H1 (cell line): ENCODE data around the gene NPSR1. TPM values are rescaled to one million over a fixed set of nuclear protein-coding genes. Genes with fewer than 3 reads are reported as not detected.

Experiments used
- CTCF ChIA-PET: fragments of 300-600 bp; sonication (Branson Sonifier 250); formaldehyde crosslinking; loops from one replicate; lab custom pipeline; 2021; ENCODE audit not compliant: partially characterized antibody; lab: Charles Lee
- POLR2A ChIA-PET: fragments of 300-600 bp; sonication (Branson Sonifier 250); formaldehyde crosslinking; loops from one replicate; lab custom pipeline; 2021; ENCODE audit warnings: inconsistent platforms; ENCODE audit not compliant: partially characterized antibody; lab: Charles Lee
- DNase-seq, 2 experiments: peaks; one replicate each; pipeline versions ENCODE4 v3.0.0 to v3.0.0-alpha.2; 2010 to 2022; ENCODE audit warnings: low spot score in 2 of 2, low read depth in 1 of 2, mixed read lengths in 1 of 2
- FAIRE-seq: peaks from 2 replicates; lab custom pipeline; 2011; peaks lifted over from hg19 to GRCh38; lab: Jason Lieb, UNC
- H2AFZ ChIP-seq: 2 replicates; pipeline ENCODE4 v1.8.1; 2012; ENCODE audit warnings: low read length, inconsistent platforms
- H2AK5ac ChIP-seq: 2 replicates; pipeline ENCODE4 v1.6.1; 2013; ENCODE audit warnings: low read depth, low read length
- H2BK120ac ChIP-seq: replicated peaks from 2 replicates; pipeline ENCODE3; 2013; ENCODE audit warnings: low read depth, low read length, inconsistent platforms
- H2BK12ac ChIP-seq: 2 replicates; pipeline ENCODE4 v1.6.1; 2013; ENCODE audit warnings: low read depth, low read length
- H2BK15ac ChIP-seq: 2 replicates; pipeline ENCODE4 v1.6.1; 2013; ENCODE audit warnings: low read length
- H2BK20ac ChIP-seq: 2 replicates; pipeline ENCODE4 v1.6.1; 2013; ENCODE audit warnings: low read length
- H2BK5ac ChIP-seq: 2 replicates; pipeline ENCODE4 v1.6.1; 2013; ENCODE audit warnings: low read depth, low read length
- H3K14ac ChIP-seq: 2 replicates; pipeline ENCODE4 v1.6.1; 2013; ENCODE audit warnings: inconsistent platforms; ENCODE audit not compliant: insufficient read length
- H3K18ac ChIP-seq: 2 replicates; pipeline ENCODE4 v1.6.1; 2013; ENCODE audit warnings: low read length; ENCODE audit errors: extremely low read depth
- H3K23ac ChIP-seq: 2 replicates; pipeline ENCODE4 v1.6.1; 2013; ENCODE audit warnings: inconsistent platforms; ENCODE audit not compliant: insufficient read length
- H3K23me2 ChIP-seq: 2 replicates; pipeline ENCODE4 v1.6.1; 2013; ENCODE audit warnings: low read depth, low read length
- H3K27ac ChIP-seq: 2 replicates; pipeline ENCODE4 v1.6.1; 2011; ENCODE audit warnings: low read depth, low read length, inconsistent platforms
- H3K27me3 ChIP-seq, 4 experiments: replicated peaks in 1 of 4; 1 replicate in 1 of 4; 2 replicates in 3 of 4; pipeline versions ENCODE4 v1.6.1 to v1.8.1; 2011 to 2013; ENCODE audit warnings: low read length in 3 of 4, mild to moderate bottlenecking in 3 of 4, inconsistent platforms in 2 of 4, mixed read lengths in 2 of 4, moderate library complexity in 1 of 4; ENCODE audit not compliant: control insufficient read depth in 3 of 4, insufficient read depth in 3 of 4; ENCODE audit errors: extremely low read depth in 1 of 4
- H3K36me3 ChIP-seq, 4 experiments: 2 replicates each; pipeline versions ENCODE4 v1.6.1 to v1.8.1; 2011 to 2013; ENCODE audit warnings: mild to moderate bottlenecking in 4 of 4, low read length in 3 of 4, moderate library complexity in 2 of 4, control low read depth in 1 of 4, inconsistent platforms in 1 of 4; ENCODE audit not compliant: insufficient read depth in 4 of 4, control insufficient read depth in 2 of 4
- H3K4ac ChIP-seq: replicated peaks from 2 replicates; pipeline ENCODE3; 2013; ENCODE audit warnings: low read length, low read depth, mixed read lengths, inconsistent platforms; ENCODE audit not compliant: insufficient read length
- H3K4me1 ChIP-seq, 4 experiments: replicated peaks in 1 of 4; 1 replicate in 1 of 4; 2 replicates in 3 of 4; pipeline versions ENCODE4 v1.6.1 to v1.8.1; 2011 to 2013; ENCODE audit warnings: low read length in 3 of 4, inconsistent platforms in 2 of 4, mixed read lengths in 1 of 4; ENCODE audit not compliant: insufficient read depth in 4 of 4, control insufficient read depth in 3 of 4
- H3K4me2 ChIP-seq, 2 experiments: 2 replicates each; pipeline versions ENCODE4 v1.6.1 to v1.8.1; 2011 to 2013; ENCODE audit warnings: low read depth in 2 of 2, low read length in 2 of 2, control low read depth in 1 of 2, inconsistent platforms in 1 of 2, mild to moderate bottlenecking in 1 of 2; ENCODE audit not compliant: insufficient read depth in 1 of 2
- H3K4me3 ChIP-seq, 4 experiments: fragments of 200-600, 300-600 bp in 1 of 4; sonication (generic), shearing (Covaris generic), sonication (Bioruptor Twin) in 1 of 4; 2 replicates each; pipeline versions ENCODE4 v1.5.1 to v1.8.1; 2011 to 2016; ENCODE audit warnings: low read length in 4 of 4, low read depth in 3 of 4, control low read depth in 2 of 4, inconsistent platforms in 2 of 4, mild to moderate bottlenecking in 2 of 4, mixed read lengths in 1 of 4, moderate library complexity in 1 of 4; ENCODE audit not compliant: insufficient read depth in 2 of 4; ENCODE audit errors: extremely low read depth in 1 of 4
- H3K56ac ChIP-seq: replicated peaks from 2 replicates; pipeline ENCODE3; 2013; ENCODE audit warnings: low read depth, mild to moderate bottlenecking, mixed read lengths, low read length, inconsistent platforms; ENCODE audit not compliant: insufficient read length
- H3K79me1 ChIP-seq: 2 replicates; pipeline ENCODE4 v1.6.1; 2013; ENCODE audit warnings: low read depth, low read length, control low read depth
- H3K79me2 ChIP-seq, 2 experiments: 2 replicates each; pipeline versions ENCODE4 v1.6.1 to v1.8.1; 2012 to 2013; ENCODE audit warnings: low read length in 2 of 2, mild to moderate bottlenecking in 2 of 2, inconsistent platforms in 1 of 2; ENCODE audit not compliant: insufficient read depth in 2 of 2, control insufficient read depth in 1 of 2
- H3K9ac ChIP-seq, 4 experiments: replicated peaks in 1 of 4; 1 replicate in 1 of 4; 2 replicates in 3 of 4; pipeline versions ENCODE4 v1.6.1 to v1.8.1; 2011 to 2013; ENCODE audit warnings: low read depth in 3 of 4, low read length in 3 of 4, control low read depth in 2 of 4, mild to moderate bottlenecking in 2 of 4, moderate library complexity in 2 of 4, inconsistent platforms in 1 of 4; ENCODE audit errors: extremely low read depth in 1 of 4
- H3K9me3 ChIP-seq, 2 experiments: 2 replicates each; pipeline versions ENCODE4 v1.6.1 to v1.8.1; 2012 to 2013; ENCODE audit warnings: mild to moderate bottlenecking in 2 of 2, moderate library complexity in 2 of 2, control low read depth in 1 of 2, inconsistent platforms in 1 of 2, low read depth in 1 of 2, low read length in 1 of 2, mixed read lengths in 1 of 2; ENCODE audit not compliant: insufficient read depth in 2 of 2
- H4K20me1 ChIP-seq, 2 experiments: replicated peaks in 1 of 2; 2 replicates each; pipeline versions ENCODE3 to v1.8.1; 2011 to 2013; ENCODE audit warnings: inconsistent platforms in 2 of 2, low read length in 2 of 2, mild to moderate bottlenecking in 1 of 2; ENCODE audit not compliant: insufficient read depth in 2 of 2, control insufficient read depth in 1 of 2
- H4K5ac ChIP-seq: 2 replicates; pipeline ENCODE4 v1.6.1; 2013; ENCODE audit warnings: low read length, low read depth, mixed read lengths, inconsistent platforms; ENCODE audit not compliant: insufficient read length
- H4K8ac ChIP-seq: 2 replicates; pipeline ENCODE4 v1.8.0; 2013; ENCODE audit warnings: mild to moderate bottlenecking, moderate library complexity, low read length, inconsistent platforms; ENCODE audit not compliant: insufficient read depth; ENCODE audit errors: extremely low read depth
- H4K91ac ChIP-seq: replicated peaks from 2 replicates; pipeline ENCODE3; 2013; ENCODE audit warnings: low read length, mixed read lengths, inconsistent platforms; ENCODE audit not compliant: insufficient read length
- CTBP2 ChIP-seq: IDR thresholded peaks from 2 replicates; pipeline ENCODE4 v1.7.0; 2011; ENCODE audit warnings: borderline replicate concordance, mild to moderate bottlenecking, moderate library complexity, mixed read lengths, low read length; ENCODE audit not compliant: insufficient read depth, insufficient read length
- EP300 ChIP-seq, 2 experiments: IDR thresholded peaks; 1 replicate in 1 of 2; 2 replicates in 1 of 2; pipeline ENCODE4 v1.6.1; 2011 to 2012; ENCODE audit warnings: low read depth in 2 of 2, low read length in 2 of 2, mild to moderate bottlenecking in 2 of 2, borderline replicate concordance in 1 of 2, inconsistent platforms in 1 of 2, moderate library complexity in 1 of 2
- JUND ChIP-seq: IDR thresholded peaks from 2 replicates; pipeline ENCODE4 v1.6.1; 2011; ENCODE audit warnings: mild to moderate bottlenecking, improper control_type of control experiment, low read length
- RAD21 ChIP-seq, 2 experiments: IDR thresholded peaks in 1 of 2; conservative IDR thresholded peaks in 1 of 2; 2 replicates each; pipeline ENCODE4 v1.6.1; 2011; ENCODE audit warnings: low read depth in 2 of 2, low read length in 2 of 2, improper control_type of control experiment in 1 of 2, inconsistent platforms in 1 of 2, mild to moderate bottlenecking in 1 of 2, moderate library complexity in 1 of 2
- RXRA ChIP-seq: IDR thresholded peaks from 2 replicates; pipeline ENCODE4 v1.6.1; 2011; ENCODE audit warnings: low read depth, mild to moderate bottlenecking, low read length, moderate library complexity; ENCODE audit not compliant: insufficient read depth
- SIRT6 ChIP-seq: IDR thresholded peaks from one replicate; pipeline ENCODE4 v1.7.1; 2012; ENCODE audit warnings: low read length, inconsistent platforms
- SIX5 ChIP-seq: IDR thresholded peaks from 2 replicates; pipeline ENCODE4 v1.6.1; 2011; ENCODE audit warnings: mild to moderate bottlenecking, low read depth, low read length
- SUZ12 ChIP-seq: fragments of 200-600 bp; sonication (generic); IDR thresholded peaks from 2 replicates; pipeline ENCODE4 v1.6.1; 2012; ENCODE audit warnings: mild to moderate bottlenecking, inconsistent platforms, low read length, moderate library complexity, mixed read lengths
- TAF1 ChIP-seq: IDR thresholded peaks from 2 replicates; pipeline ENCODE4 v1.6.1; 2011; ENCODE audit warnings: mild to moderate bottlenecking, low read depth, low read length
- USF2 ChIP-seq: IDR thresholded peaks from 2 replicates; pipeline ENCODE4 v1.6.1; 2011; ENCODE audit warnings: low read length, improper control_type of control experiment
- ZNF274 ChIP-seq: IDR thresholded peaks from 2 replicates; pipeline ENCODE4 v1.7.0; 2012; ENCODE audit warnings: low read length, borderline replicate concordance; ENCODE audit errors: extremely low read depth
- WGBS, 2 experiments: shearing (Covaris generic) in 1 of 2; methylation state at CpG; one replicate each; pipeline versions ENCODE4 v1.1.6 to v1.1.7; 2013 to 2015; ENCODE audit warnings: low lambda C conversion rate in 2 of 2, mixed read lengths in 2 of 2, inconsistent platforms in 1 of 2, low coverage in 1 of 2, missing lambda C conversion rate in 1 of 2; ENCODE audit not compliant: insufficient replicate concordance in 2 of 2, insufficient coverage in 1 of 2, insufficient read length in 1 of 2; ENCODE audit errors: extremely low coverage in 1 of 2, missing lambda C conversion rate in 1 of 2; 5-methylcytosine and 5-hydroxymethylcytosine counted together
- polyA plus RNA-seq, 7 experiments: library from polyadenylated mRNA; depleted of rRNA in 3 of 7; stranded (reverse) in 5 of 7; unstranded in 2 of 7; fragments of >200 nt in 5 of 7; fragments of 200-250 nt in 2 of 7; gene quantifications; 1 replicate in 5 of 7; 2 replicates in 1 of 7; 4 replicates in 1 of 7; pipeline versions ENCODE4 v1.2.1 to v1.2.3, GENCODE V29; 2011 to 2013; ENCODE audit warnings: missing spikeins in 2 of 7, mixed read lengths in 2 of 7
- total RNA-seq: library from RNA; stranded (reverse); fragmentation: NEBNext Ultra II Directional; extraction: Animal tissue kit (Norgen Biotek cat#: 25700); gene quantifications from 2 replicates; pipeline ENCODE4 v1.2.1, GENCODE V29; 2021
- TF ChIP-seq, protein P1 (sequence below): IDR thresholded peaks from 2 replicates; pipeline ENCODE4 v1.6.1; 2012; ENCODE audit warnings: inconsistent platforms

The NPSR1 gene
- total and polyA plus RNA-seq, 2 of the 8 experiments (the other 6 are each of a cell fraction or from before 2014, with no cell fraction given), result not detected

DNA sequence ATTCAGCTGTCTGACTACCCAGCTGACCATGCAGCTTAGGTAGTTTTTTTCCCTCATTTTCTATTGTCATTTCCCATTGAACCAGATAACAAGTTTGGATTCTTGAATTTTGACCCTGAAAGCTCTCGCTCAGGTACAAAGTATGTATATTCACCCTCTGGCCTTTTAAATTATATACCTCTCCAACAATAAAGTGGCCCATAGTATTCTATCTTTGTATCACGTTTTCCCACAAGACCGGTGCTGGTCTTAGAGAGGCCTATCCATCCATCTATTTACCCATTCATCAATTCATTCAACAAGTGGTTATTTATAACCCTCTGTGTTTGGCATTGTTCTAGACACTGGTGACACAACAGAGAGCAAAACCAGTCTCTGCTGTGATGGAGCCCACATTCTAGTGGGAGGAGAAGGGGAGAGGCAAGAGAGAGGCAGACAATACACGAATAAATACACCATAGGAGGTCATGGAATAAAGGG, 35.2 kb upstream of the NPSR1 start:
- FAIRE-seq, result no peak
- TF ChIP-seq JUND, result no peak
- no peak for TF ChIP-seq SIX5
- TF ChIP-seq EP300 (IDR thresholded peaks at IDR 0.05; ENCODE audit: borderline replicate concordance in 1 of 2, low read depth in 2 of 2, low read length in 2 of 2), result no peak
- TF ChIP-seq RAD21 (IDR thresholded peaks at IDR 0.05 in 1 of 2, conservative IDR thresholded peaks at IDR 0.05 in 1 of 2; ENCODE audit: low read depth in 2 of 2, low read length in 2 of 2), result no peak
- no peak for TF ChIP-seq CTBP2
- TF ChIP-seq ZNF274, result no peak
- no peak for TF ChIP-seq USF2
- TF ChIP-seq RXRA, result no peak
- no peak for TF ChIP-seq TAF1
- no peak for TF ChIP-seq SUZ12
- no peak for TF ChIP-seq SIRT6
- TF ChIP-seq, protein P1, sequence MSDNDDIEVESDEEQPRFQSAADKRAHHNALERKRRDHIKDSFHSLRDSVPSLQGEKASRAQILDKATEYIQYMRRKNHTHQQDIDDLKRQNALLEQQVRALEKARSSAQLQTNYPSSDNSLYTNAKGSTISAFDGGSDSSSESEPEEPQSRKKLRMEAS, result no peak

More for the DNA sequence above, 35.2 kb upstream of the NPSR1 start:
- CTCF ChIA-PET, result interaction anchor here (1.1 to 1.2 kb wide), 2 partner anchors 505 to 536 kb away, joined by 3 read pairs; no protein-coding TSS in a partner anchor
- Histone ChIP-seq H3K23me2 (no peaks in the 10 kb centered on the region), H3K79me2 (no peaks in the 10 kb centered on the region), H2BK20ac (no peak overlapping the region), H3K36me3 (no peaks in the 10 kb centered on the region), H3K18ac (no peak overlapping the region), H3K4me1 (0 out of 7 replicates have a peak, but pooled peaks cover 0 to 2% (median 0%) of the 10 kb centered on the region in 4 experiments), H2AFZ (no peak overlapping the region), H3K9ac (no peak overlapping the region), H2AK5ac (no peak overlapping the region), H3K4me2 (no peak overlapping the region), H3K4ac (no peak overlapping the region), H3K56ac (no peak overlapping the region), H3K9me3 (no peaks in the 10 kb centered on the region), H3K27ac (no peak overlapping the region), H2BK5ac (no peak overlapping the region), H3K23ac (no peak overlapping the region), H3K79me1 (no peaks in the 10 kb centered on the region), H4K8ac (no peak overlapping the region), H2BK15ac (no peak overlapping the region), H2BK120ac (no peak overlapping the region), H3K14ac (no peak overlapping the region), H3K27me3 (no peaks in the 10 kb centered on the region), H3K4me3 (no peak overlapping the region), H4K20me1 (no peaks in the 10 kb centered on the region), H4K91ac (no peak overlapping the region), H2BK12ac (no peak overlapping the region), H4K5ac (no peak overlapping the region)
- 86% methylated on average over 4 of the region's 4 CpGs; no CpG with 5 or more reads in 1 of the 2 experiments for WGBS, 2 experiments
- POLR2A ChIA-PET, result no interaction called here
- DNase-seq, result no peak
